Measurements from ENCODE around the gene CPN1. TPM values are rescaled to one million over a fixed set of nuclear protein-coding genes. Genes with fewer than 3 reads are reported as not detected.

Gene CPN1
- total and polyA plus RNA-seq, 2 of the 8 experiments (the other 6 are each of a cell fraction or from before 2014, with no cell fraction given) = 0.15 to 0.20 TPM

DNA sequence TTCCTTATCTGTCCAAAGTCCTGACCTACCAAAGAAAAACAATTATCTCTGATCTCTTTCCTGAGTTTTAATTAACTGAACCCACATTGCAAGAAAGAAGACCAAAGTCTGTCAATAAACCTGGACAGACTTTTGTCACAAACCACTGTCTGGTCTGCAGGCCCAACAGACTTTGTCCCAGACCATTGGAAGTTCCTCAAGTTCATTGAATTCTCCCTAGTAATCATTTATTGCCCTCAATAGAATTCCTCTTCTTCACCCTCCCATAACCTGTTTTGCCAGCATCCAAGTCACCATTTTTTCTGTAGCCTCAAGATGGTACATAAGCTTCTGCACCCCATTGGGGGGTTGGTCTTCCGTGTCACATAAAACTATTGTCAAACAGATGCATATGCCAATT, 68.0 kb downstream of the CPN1 start (continued):
- TF ChIP-seq, protein P1, sequence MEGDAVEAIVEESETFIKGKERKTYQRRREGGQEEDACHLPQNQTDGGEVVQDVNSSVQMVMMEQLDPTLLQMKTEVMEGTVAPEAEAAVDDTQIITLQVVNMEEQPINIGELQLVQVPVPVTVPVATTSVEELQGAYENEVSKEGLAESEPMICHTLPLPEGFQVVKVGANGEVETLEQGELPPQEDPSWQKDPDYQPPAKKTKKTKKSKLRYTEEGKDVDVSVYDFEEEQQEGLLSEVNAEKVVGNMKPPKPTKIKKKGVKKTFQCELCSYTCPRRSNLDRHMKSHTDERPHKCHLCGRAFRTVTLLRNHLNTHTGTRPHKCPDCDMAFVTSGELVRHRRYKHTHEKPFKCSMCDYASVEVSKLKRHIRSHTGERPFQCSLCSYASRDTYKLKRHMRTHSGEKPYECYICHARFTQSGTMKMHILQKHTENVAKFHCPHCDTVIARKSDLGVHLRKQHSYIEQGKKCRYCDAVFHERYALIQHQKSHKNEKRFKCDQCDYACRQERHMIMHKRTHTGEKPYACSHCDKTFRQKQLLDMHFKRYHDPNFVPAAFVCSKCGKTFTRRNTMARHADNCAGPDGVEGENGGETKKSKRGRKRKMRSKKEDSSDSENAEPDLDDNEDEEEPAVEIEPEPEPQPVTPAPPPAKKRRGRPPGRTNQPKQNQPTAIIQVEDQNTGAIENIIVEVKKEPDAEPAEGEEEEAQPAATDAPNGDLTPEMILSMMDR (IDR thresholded peaks at IDR 0.05; ENCODE audit: control extremely low read depth in 1 of 3, insufficient read depth in 1 of 3, low read depth in 1 of 3, low read length in 3 of 3) = no peak
- TF ChIP-seq HDAC2 (IDR thresholded peaks at IDR 0.05; ENCODE audit: borderline replicate concordance in 1 of 2, low read depth in 2 of 2, low read length in 2 of 2) (no peak), BCL11A (IDR thresholded peaks at IDR 0.05; ENCODE audit: low read depth in 2 of 2, low read length in 2 of 2) (no peak), PHF8 (conservative IDR thresholded peaks at IDR 0.05; ENCODE audit: low read depth, low read length) (no peak), BACH1 (IDR thresholded peaks at IDR 0.05; ENCODE audit: low read length) (no peak), USF2 (IDR thresholded peaks at IDR 0.05; ENCODE audit: low read length) (no peak), ATF2 (IDR thresholded peaks at IDR 0.05; ENCODE audit: low read length) (no peak), JUND (IDR thresholded peaks at IDR 0.05; ENCODE audit: low read length) (no peak)
